ENCODE measurements around the gene DOCK11.

- TF ChIP-seq CTCF (IDR thresholded peaks at IDR 0.05; ENCODE audit: poor library complexity) (no peak), EZH2phosphoT487 (IDR thresholded peaks at IDR 0.05; ENCODE audit: low read depth, severe bottlenecking, unreplicated experiment) (no peak), EZH2 (IDR thresholded peaks at IDR 0.05; ENCODE audit: borderline replicate concordance) (no peak)
Observed at GRCh38 chrX:118554511-118554910, 58.9 kb downstream of the DOCK11 start.

All from hepatocyte (in vitro differentiated cells).